Neural cell (in vitro differentiated cells): ENCODE results near the gene NDUFAF5. TPM values are rescaled to one million over a fixed set of nuclear protein-coding genes. Genes with fewer than 3 reads are reported as not detected.

Source experiments
- H2AFZ ChIP-seq: fragments of 200-600, 300-800 bp; sonication (generic), shearing (Covaris generic); 2 replicates; pipeline ENCODE4 v1.6.0; 2014; ENCODE audit warnings: low read depth, mild to moderate bottlenecking, antibody characterized with exemption, low read length, moderate library complexity
- H3F3A ChIP-seq: fragments of 200-600 bp; shearing (Covaris generic); 2 replicates; pipeline ENCODE4 v1.6.1; 2016; ENCODE audit warnings: mild to moderate bottlenecking, moderate library complexity, mixed read lengths, antibody characterized with exemption, low read length; ENCODE audit not compliant: insufficient read depth, poor library complexity, severe bottlenecking
- H3K27ac ChIP-seq: fragments of 200-600, 300-800 bp; sonication (generic), shearing (Covaris generic); 2 replicates; pipeline ENCODE4 v1.5.1; 2014; ENCODE audit warnings: mild to moderate bottlenecking, low read length, moderate library complexity
- H3K27me3 ChIP-seq: fragments of 300-800, 200-600 bp; sonication (generic), shearing (Covaris generic); 2 replicates; pipeline ENCODE4 v1.6.0; 2014; ENCODE audit warnings: mild to moderate bottlenecking, low read depth, low read length, moderate library complexity; ENCODE audit not compliant: insufficient read depth
- H3K36me3 ChIP-seq: fragments of 300-800, 200-600 bp; sonication (generic), shearing (Covaris generic); 2 replicates; pipeline ENCODE4 v1.5.1; 2014; ENCODE audit warnings: mild to moderate bottlenecking, antibody characterized with exemption, low read length, moderate library complexity; ENCODE audit not compliant: insufficient read depth
- H3K4me2 ChIP-seq: fragments of 300-800, 200-600 bp; sonication (generic), shearing (Covaris generic); 2 replicates; pipeline ENCODE4 v1.6.0; 2014; ENCODE audit warnings: mild to moderate bottlenecking, low read length
- H3K4me3 ChIP-seq: fragments of 300-800, 200-600 bp; sonication (generic), shearing (Covaris generic); 2 replicates; pipeline ENCODE4 v1.5.1; 2014; ENCODE audit warnings: mild to moderate bottlenecking, low read length, moderate library complexity
- H3K79me2 ChIP-seq: fragments of 200-600 bp; shearing (Covaris generic); replicated peaks from 2 replicates; pipeline ENCODE4 v1.6.0; 2014; ENCODE audit warnings: mild to moderate bottlenecking, low read length, moderate library complexity; ENCODE audit not compliant: insufficient read depth
- H3K9ac ChIP-seq: fragments of 300-800, 200-600 bp; sonication (generic), shearing (Covaris generic); 2 replicates; pipeline ENCODE4 v1.6.1; 2016; ENCODE audit warnings: mild to moderate bottlenecking, low read length, mixed read lengths
- H3K9me2 ChIP-seq: fragments of 200-600 bp; shearing (Covaris generic); 2 replicates; pipeline ENCODE4 v1.6.1; 2016; ENCODE audit warnings: mild to moderate bottlenecking, low read length, mixed read lengths; ENCODE audit not compliant: insufficient read depth
- H3K9me3 ChIP-seq: fragments of 200-600, 300-800 bp; sonication (generic), shearing (Covaris generic); 2 replicates; pipeline ENCODE4 v1.6.1; 2016; ENCODE audit warnings: mild to moderate bottlenecking, mixed run types, low read length, moderate library complexity, mixed read lengths
- H4K20me1 ChIP-seq: fragments of 200-600 bp; shearing (Covaris generic); 2 replicates; pipeline ENCODE4 v1.6.1; 2016; ENCODE audit warnings: mild to moderate bottlenecking, mixed run types; ENCODE audit not compliant: insufficient read depth
- EP300 ChIP-seq: fragments of 450-650 bp; conservative IDR thresholded peaks from 2 replicates; pipeline ENCODE4 v1.6.1; 2014; ENCODE audit warnings: antibody characterized with exemption, mild to moderate bottlenecking, moderate library complexity; ENCODE audit not compliant: poor library complexity, severe bottlenecking
- EZH2 ChIP-seq: fragments of 200-600, 300-800 bp; shearing (Covaris generic), sonication (generic); IDR thresholded peaks from 2 replicates; pipeline ENCODE4 v1.6.1; 2014; ENCODE audit warnings: antibody characterized with exemption, low read length, borderline replicate concordance, mild to moderate bottlenecking; ENCODE audit not compliant: insufficient read depth, poor library complexity, severe bottlenecking
- MXI1 ChIP-seq: fragments of 450-650 bp; conservative IDR thresholded peaks from 2 replicates; pipeline ENCODE4 v1.6.1; 2014; ENCODE audit warnings: antibody characterized with exemption, mild to moderate bottlenecking; ENCODE audit not compliant: poor library complexity, severe bottlenecking
- POLR2AphosphoS5 ChIP-seq: IDR thresholded peaks from 2 replicates; pipeline ENCODE4 v1.6.1; 2012
- RAD21 ChIP-seq: fragments of 450-650 bp; conservative IDR thresholded peaks from 2 replicates; pipeline ENCODE4 v1.6.1; 2014; ENCODE audit warnings: antibody characterized with exemption, mild to moderate bottlenecking, moderate library complexity
- SMC3 ChIP-seq: fragments of 450-650 bp; conservative IDR thresholded peaks from 2 replicates; pipeline ENCODE4 v1.6.1; 2014; ENCODE audit warnings: antibody characterized with exemption, mild to moderate bottlenecking, moderate library complexity; ENCODE audit not compliant: poor library complexity
- TAF1 ChIP-seq: IDR thresholded peaks from 2 replicates; pipeline ENCODE4 v1.6.1; 2012; ENCODE audit warnings: low read depth
- polyA minus RNA-seq: library from RNA; depleted of rRNA, polyadenylated mRNA; stranded (reverse); fragments of >200 nt; gene quantifications from 2 replicates; pipeline ENCODE4 v1.2.3, GENCODE V29; 2014
- polyA plus RNA-seq: library from polyadenylated mRNA; depleted of rRNA; stranded (reverse); fragments of >200 nt; gene quantifications from 2 replicates; pipeline ENCODE4 v1.2.3, GENCODE V29; 2014
- TF ChIP-seq, protein P1 (sequence below): fragments of 450-650 bp; IDR thresholded peaks from 2 replicates; pipeline ENCODE4 v1.5.1; 2014; ENCODE audit warnings: antibody characterized with exemption, mild to moderate bottlenecking, moderate library complexity; ENCODE audit not compliant: poor library complexity, severe bottlenecking
- TF ChIP-seq, protein P2 (sequence below): IDR thresholded peaks from 2 replicates; pipeline ENCODE4 v1.6.1; 2012; ENCODE audit warnings: borderline replicate concordance

The NDUFAF5 gene, protein sequence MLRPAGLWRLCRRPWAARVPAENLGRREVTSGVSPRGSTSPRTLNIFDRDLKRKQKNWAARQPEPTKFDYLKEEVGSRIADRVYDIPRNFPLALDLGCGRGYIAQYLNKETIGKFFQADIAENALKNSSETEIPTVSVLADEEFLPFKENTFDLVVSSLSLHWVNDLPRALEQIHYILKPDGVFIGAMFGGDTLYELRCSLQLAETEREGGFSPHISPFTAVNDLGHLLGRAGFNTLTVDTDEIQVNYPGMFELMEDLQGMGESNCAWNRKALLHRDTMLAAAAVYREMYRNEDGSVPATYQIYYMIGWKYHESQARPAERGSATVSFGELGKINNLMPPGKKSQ
- polyA plus RNA-seq (65.8 and 103 TPM in 2 replicates), polyA minus RNA-seq (61.4 and 75.4 TPM in 2 replicates)

DNA sequence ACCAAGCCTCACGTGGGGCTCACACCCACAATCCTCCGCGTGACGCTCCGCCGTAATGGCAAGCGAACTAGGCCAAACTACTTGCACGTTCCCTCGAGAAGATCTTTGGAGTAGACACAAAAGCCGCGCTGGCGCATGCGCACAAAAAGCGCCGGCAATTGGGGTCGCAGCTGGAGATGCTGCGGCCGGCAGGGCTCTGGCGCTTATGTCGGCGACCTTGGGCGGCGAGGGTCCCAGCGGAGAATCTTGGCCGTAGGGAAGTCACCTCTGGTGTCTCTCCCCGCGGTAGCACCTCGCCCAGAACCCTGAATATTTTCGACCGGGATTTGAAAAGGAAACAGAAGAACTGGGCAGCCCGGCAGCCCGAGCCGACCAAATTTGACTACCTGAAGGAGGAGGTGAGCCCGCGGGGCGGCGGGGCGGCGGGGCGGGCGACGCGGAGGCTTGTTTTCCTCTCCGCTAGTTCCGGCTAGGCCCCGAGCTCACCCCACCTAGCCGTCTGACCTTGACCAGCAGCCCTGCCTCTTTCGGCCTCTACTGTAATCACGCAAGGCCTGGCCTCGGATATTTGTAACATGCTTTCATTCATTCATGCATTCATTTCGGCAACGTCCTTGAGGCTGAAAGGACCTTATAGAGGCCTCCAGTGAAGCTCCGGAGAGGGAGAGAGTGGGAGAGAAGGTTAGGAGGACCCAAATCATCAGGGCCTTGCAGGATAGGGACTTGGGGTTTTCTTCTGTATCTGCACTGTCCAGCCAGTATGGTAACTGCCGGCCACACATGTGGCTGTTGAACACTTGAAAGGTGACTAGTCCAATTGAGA is at the start of gene NDUFAF5, which contains the start of gene ESF1:
Gene NDUFAF5, plus strand, starts transcription at position 136 of the 823 bp plus-strand sequence. Its CDS starts 41 bp downstream, at position 177.
Gene ESF1, minus strand, starts transcription at position 27 of the 823 bp plus-strand sequence. CDS start 1,779 bp downstream, outside the sequence.
- peaks cover 36% of the 10 kb centered on the region for H3K79me2 ChIP-seq
- H3K4me2 ChIP-seq: peak within 1 kb of the TSS; percentile 90
- no peaks in the 10 kb centered on the region for H3F3A ChIP-seq

DNA sequence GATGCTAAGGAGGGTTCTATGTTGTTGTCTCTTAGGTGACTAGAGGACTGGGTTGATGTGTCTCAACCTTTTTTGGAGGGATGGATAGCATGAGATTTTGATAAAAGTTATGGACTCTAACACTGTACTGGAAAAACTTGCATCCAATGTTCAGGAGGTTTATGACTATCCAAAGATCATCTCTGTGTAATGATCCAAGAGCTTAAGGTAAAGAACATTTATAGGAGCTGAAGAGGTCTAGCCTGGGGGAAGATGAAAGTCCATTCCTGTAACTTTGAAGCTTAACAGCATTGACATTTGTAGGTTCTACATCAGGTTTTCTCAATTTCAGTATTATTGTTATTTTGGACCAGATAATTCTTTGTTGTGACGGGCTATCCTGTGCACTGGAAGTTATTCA is 49.0 kb upstream of the NDUFAF5 start:
- Histone ChIP-seq H3K27ac (no peak overlapping the region), H3K9me3 (no peaks in the 10 kb centered on the region), H3K9ac (no peak overlapping the region), H3F3A (no peaks in the 10 kb centered on the region), H4K20me1 (no peaks in the 10 kb centered on the region), H3K4me2 (no peak overlapping the region), H3K4me3 (no peak overlapping the region), H3K27me3 (no peaks in the 10 kb centered on the region), H3K9me2 (no peaks in the 10 kb centered on the region), H2AFZ (no peak overlapping the region), H3K79me2 (no peaks in the 10 kb centered on the region), H3K36me3 (peaks cover 9% of the 10 kb centered on the region)
- TF ChIP-seq EP300 (no peak), SMC3 (no peak), POLR2AphosphoS5 (no peak), TAF1 (no peak), MXI1 (no peak)
- TF ChIP-seq, protein P1, sequence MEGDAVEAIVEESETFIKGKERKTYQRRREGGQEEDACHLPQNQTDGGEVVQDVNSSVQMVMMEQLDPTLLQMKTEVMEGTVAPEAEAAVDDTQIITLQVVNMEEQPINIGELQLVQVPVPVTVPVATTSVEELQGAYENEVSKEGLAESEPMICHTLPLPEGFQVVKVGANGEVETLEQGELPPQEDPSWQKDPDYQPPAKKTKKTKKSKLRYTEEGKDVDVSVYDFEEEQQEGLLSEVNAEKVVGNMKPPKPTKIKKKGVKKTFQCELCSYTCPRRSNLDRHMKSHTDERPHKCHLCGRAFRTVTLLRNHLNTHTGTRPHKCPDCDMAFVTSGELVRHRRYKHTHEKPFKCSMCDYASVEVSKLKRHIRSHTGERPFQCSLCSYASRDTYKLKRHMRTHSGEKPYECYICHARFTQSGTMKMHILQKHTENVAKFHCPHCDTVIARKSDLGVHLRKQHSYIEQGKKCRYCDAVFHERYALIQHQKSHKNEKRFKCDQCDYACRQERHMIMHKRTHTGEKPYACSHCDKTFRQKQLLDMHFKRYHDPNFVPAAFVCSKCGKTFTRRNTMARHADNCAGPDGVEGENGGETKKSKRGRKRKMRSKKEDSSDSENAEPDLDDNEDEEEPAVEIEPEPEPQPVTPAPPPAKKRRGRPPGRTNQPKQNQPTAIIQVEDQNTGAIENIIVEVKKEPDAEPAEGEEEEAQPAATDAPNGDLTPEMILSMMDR: no peak
- TF ChIP-seq, protein P2, sequence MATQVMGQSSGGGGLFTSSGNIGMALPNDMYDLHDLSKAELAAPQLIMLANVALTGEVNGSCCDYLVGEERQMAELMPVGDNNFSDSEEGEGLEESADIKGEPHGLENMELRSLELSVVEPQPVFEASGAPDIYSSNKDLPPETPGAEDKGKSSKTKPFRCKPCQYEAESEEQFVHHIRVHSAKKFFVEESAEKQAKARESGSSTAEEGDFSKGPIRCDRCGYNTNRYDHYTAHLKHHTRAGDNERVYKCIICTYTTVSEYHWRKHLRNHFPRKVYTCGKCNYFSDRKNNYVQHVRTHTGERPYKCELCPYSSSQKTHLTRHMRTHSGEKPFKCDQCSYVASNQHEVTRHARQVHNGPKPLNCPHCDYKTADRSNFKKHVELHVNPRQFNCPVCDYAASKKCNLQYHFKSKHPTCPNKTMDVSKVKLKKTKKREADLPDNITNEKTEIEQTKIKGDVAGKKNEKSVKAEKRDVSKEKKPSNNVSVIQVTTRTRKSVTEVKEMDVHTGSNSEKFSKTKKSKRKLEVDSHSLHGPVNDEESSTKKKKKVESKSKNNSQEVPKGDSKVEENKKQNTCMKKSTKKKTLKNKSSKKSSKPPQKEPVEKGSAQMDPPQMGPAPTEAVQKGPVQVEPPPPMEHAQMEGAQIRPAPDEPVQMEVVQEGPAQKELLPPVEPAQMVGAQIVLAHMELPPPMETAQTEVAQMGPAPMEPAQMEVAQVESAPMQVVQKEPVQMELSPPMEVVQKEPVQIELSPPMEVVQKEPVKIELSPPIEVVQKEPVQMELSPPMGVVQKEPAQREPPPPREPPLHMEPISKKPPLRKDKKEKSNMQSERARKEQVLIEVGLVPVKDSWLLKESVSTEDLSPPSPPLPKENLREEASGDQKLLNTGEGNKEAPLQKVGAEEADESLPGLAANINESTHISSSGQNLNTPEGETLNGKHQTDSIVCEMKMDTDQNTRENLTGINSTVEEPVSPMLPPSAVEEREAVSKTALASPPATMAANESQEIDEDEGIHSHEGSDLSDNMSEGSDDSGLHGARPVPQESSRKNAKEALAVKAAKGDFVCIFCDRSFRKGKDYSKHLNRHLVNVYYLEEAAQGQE: no peak

More for the DNA sequence above, at the start of gene NDUFAF5, which contains the start of gene ESF1:
- no peak for TF ChIP-seq EZH2
- TF ChIP-seq POLR2AphosphoS5: peak; percentile 96
- peak; percentile 80 for TF ChIP-seq TAF1
- TF ChIP-seq, protein P2: peak; percentile 87
- no peak for TF ChIP-seq SMC3
- peak; percentile 15 for TF ChIP-seq RAD21
- TF ChIP-seq EP300: peak; percentile 61
- TF ChIP-seq MXI1: peak; percentile 97
- TF ChIP-seq, protein P1: no peak
- no peaks in the 10 kb centered on the region for H3K27me3 ChIP-seq
- H3K9me3 ChIP-seq: no peaks in the 10 kb centered on the region
- no peaks in the 10 kb centered on the region for H3K9me2 ChIP-seq
- H3K4me3 ChIP-seq: peak within 1 kb of the TSS; percentile 79
- H4K20me1 ChIP-seq: no peaks in the 10 kb centered on the region
- H2AFZ ChIP-seq: peak within 1 kb of the TSS; percentile 87
- H3K9ac ChIP-seq: peak within 1 kb of the TSS; percentile 89
- peak within 1 kb of the TSS; percentile 80 for H3K27ac ChIP-seq
- H3K36me3 ChIP-seq: peaks cover 4% of the 10 kb centered on the region
